Stimulated activated naive CD8-positive, alpha-beta T cell treated with anti-CD3 and anti-CD28 coated beads, Interleukin-15, amount 100 ng/mL, for 72 hours (primary cell): ENCODE data around the gene EPM2A.

Source experiments
- ATAC-seq: fragments of 150-1000 bp; cut with Tn5 transposase; 2 replicates; pipeline ENCODE4 v1.10.0; 2021; ENCODE audit warnings: mild to moderate bottlenecking, moderate library complexity
- DNase-seq, 2 donors: peaks; one replicate each; pipeline ENCODE4 v3.0.0; 2021 to 2022
- H3K27ac Mint-ChIP-seq, 2 donors: one replicate each; pipeline ENCODE4 v1.8.0; 2022; ENCODE audit warnings: mild to moderate bottlenecking in 2 of 2, mixed read lengths in 2 of 2, moderate library complexity in 2 of 2
- H3K27me3 Mint-ChIP-seq: one replicate; pipeline ENCODE4 v1.8.0; 2022; ENCODE audit warnings: mixed read lengths
- H3K4me1 Mint-ChIP-seq: one replicate; pipeline ENCODE4 v1.8.0; 2022; ENCODE audit warnings: mild to moderate bottlenecking, mixed read lengths
- H3K4me3 Mint-ChIP-seq, 2 donors: one replicate each; pipeline ENCODE4 v1.8.0; 2022; ENCODE audit warnings: mild to moderate bottlenecking in 2 of 2, mixed read lengths in 2 of 2, moderate library complexity in 1 of 2
- H3K9me3 Mint-ChIP-seq, 2 donors: one replicate each; pipeline ENCODE4 v1.8.0; 2022; ENCODE audit warnings: mixed read lengths in 2 of 2

The EPM2A gene

DNA sequence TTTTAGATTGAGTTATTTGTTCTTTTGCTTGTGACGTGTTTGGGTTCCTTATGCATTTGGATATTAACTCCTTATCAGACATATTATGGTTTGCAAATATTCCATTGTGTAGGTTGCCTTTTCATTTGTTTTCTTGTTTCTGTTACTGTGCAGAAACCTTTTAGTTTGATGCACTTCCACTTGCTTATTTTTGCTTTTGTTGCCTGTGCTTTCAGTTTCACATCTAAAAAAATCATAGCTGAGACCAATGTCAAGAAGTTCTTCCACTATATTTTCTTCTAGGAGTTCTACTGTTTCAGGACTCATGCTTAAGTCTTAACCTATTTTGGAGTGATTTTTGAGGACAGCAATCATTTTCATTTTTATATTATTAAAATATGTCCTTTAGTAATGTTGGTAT lies 113.5 kb downstream of the EPM2A start:
- no peak overlapping the region for H3K27ac Mint-ChIP-seq
- no peaks in the 10 kb centered on the region for H3K27me3 Mint-ChIP-seq
- H3K9me3 Mint-ChIP-seq, result peaks cover 16 to 24% of the 10 kb centered on the region in 2 donors
- DNase-seq (no peak), ATAC-seq (no peak)
- no peak overlapping the region for H3K4me3 Mint-ChIP-seq
- no peaks in the 10 kb centered on the region for H3K4me1 Mint-ChIP-seq

DNA sequence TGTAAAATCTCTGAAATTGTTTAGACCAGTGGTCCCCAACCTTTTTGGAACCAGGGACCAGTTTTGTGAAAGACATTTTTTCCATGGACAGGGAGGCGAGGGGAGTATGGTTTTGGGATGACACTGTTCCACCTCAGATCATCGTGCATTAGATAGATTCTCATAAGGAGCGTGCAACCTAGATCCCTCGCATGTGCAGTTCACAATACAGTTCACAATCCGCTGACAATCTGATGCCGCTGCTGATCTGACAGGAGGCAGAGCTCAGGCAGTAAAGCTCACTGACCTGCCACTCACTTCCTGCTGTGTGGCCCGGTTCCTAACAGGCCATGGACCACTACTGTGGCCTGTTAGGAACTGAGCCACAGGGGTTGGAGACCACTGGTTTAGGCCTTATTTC lies 115.2 kb downstream of the EPM2A start:
- Mint-ChIP-seq H3K27me3 (no peaks in the 10 kb centered on the region), H3K4me3 (no peak overlapping the region), H3K4me1 (no peaks in the 10 kb centered on the region), H3K9me3 (peaks cover 16 to 37% of the 10 kb centered on the region in 2 donors), H3K27ac (no peak overlapping the region)
- DNase-seq, result no peak
- ATAC-seq, result no peak

DNA sequence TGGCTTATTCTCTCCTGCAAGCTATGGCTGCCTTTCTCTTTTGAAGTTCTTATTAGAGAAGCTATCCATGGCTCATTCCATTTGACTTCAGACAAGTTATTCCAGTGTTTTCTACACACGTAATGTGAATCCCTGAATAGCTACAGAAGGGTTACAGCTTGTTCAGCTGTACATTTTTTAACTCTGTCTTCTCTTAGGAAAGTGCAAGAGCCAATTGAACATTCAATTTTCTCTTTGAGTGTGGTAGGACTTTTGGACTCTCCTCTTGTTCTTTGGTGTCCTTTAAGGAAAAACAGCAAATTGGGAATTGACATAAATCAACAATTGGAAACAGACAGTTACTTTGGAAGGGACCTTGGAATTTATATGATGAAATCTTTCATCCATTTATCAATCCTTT lies 125.8 kb downstream of the EPM2A start:
- H3K27me3 Mint-ChIP-seq, result no peaks in the 10 kb centered on the region
- no peak overlapping the region for H3K4me3 Mint-ChIP-seq
- H3K27ac Mint-ChIP-seq, result no peak overlapping the region
- H3K4me1 Mint-ChIP-seq, result no peaks in the 10 kb centered on the region
- DNase-seq, result no peak
- peaks cover 0 to 4% of the 10 kb centered on the region in 2 donors for H3K9me3 Mint-ChIP-seq
- ATAC-seq, result no peak

DNA sequence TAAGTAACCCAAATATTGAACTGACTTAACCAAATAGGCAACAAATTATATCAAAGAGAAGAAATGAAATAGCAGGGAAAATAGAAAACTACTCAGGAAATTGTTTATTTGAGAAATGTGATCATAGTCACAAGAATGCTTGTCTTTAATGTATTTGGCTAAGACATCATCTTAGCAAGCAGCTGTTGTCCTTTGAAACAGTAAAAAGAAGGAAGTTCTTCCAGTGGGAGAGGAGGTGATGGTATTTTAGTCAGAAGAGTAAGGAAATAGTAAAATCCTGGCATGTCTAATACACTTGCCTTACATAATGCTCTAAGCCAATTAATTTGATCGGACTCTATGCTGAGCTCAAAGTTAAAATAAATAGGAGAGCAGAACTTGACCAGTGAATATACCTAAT lies 126.5 kb downstream of the EPM2A start:
- Mint-ChIP-seq H3K27me3 (no peaks in the 10 kb centered on the region), H3K4me3 (no peak overlapping the region), H3K9me3 (peaks cover 0 to 4% of the 10 kb centered on the region in 2 donors), H3K4me1 (no peaks in the 10 kb centered on the region), H3K27ac (no peak overlapping the region)
- ATAC-seq (no peak), DNase-seq (no peak)

DNA sequence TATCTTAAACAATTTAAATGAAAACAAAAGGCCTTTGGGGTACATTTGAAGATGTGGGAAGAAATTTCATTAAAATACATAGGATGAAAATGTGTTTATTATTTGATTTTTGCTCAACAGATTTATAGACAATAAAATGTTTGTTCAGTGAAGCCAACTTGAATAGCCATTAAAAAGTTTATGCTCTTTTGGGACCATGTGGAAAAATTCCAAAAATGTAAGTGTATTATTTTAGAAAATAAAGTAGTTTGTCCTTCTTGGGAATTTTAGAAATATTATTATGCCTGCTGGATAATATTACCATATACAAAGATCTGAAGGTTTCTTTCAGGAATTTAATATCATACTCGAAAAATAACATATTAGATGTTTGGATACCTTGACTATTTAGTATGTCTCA lies 131.3 kb downstream of the EPM2A start:
- no peaks in the 10 kb centered on the region for H3K4me1 Mint-ChIP-seq
- H3K9me3 Mint-ChIP-seq, result peaks cover 6 to 10% of the 10 kb centered on the region in 2 donors
- H3K27ac Mint-ChIP-seq, result no peak overlapping the region
- H3K27me3 Mint-ChIP-seq, result peaks cover 8% of the 10 kb centered on the region
- H3K4me3 Mint-ChIP-seq, result no peak overlapping the region
- ATAC-seq (no peak), DNase-seq (no peak)

DNA sequence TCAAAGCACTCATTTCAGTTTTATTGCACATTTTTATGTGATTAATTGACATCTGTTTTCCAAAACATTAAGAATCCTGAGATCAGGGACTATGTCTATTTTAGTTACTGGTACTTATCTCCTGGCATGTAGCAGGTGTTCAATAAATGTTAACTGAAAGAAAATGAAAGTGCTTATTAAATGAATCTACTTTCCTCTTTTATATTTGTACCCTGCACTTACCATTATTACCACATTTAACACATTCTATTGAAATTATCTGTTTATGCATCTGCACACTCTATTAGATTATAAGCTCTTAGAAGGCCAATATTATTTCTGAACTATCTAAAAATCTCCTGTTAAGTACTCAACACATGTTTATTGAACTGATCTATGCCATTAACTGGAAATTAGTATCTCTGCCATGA lies 131.9 kb downstream of the EPM2A start:
- H3K9me3 Mint-ChIP-seq, result peaks cover 6 to 10% of the 10 kb centered on the region in 2 donors
- peaks cover 8% of the 10 kb centered on the region for H3K27me3 Mint-ChIP-seq
- DNase-seq, result no peak
- H3K4me1 Mint-ChIP-seq, result no peaks in the 10 kb centered on the region
- H3K4me3 Mint-ChIP-seq, result no peak overlapping the region
- ATAC-seq, result no peak
- no peak overlapping the region for H3K27ac Mint-ChIP-seq

DNA sequence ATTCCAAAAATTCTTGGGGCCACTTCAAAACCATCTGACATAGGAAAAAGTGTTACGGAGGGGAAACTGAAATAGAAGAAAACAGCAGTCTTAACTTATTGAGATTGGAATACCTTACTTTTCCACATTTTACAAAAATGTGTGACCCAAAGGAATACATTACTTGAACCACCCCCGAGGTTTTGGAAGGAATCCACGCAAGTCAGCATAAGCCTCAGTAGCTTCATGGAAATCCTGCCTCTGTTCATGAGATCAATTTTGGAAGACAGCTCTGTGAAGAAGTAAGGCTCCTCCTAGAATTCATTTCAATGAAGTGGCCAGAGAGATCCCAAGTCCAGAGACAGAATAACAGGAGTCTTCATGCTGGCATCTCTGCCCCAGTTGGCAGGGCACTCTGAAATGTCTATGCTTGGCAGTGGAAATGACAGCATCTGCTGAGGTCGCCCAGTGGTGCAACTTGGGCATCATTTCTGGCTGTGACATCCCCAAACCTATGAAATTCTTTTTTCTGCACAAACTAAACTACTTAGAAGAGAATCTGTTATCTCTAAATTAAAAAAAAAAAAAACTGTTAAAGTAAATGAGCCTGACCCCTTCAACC lies 132.5 kb downstream of the EPM2A start:
- peaks cover 6 to 10% of the 10 kb centered on the region in 2 donors for H3K9me3 Mint-ChIP-seq
- H3K4me3 Mint-ChIP-seq, result no peak overlapping the region

DNA sequence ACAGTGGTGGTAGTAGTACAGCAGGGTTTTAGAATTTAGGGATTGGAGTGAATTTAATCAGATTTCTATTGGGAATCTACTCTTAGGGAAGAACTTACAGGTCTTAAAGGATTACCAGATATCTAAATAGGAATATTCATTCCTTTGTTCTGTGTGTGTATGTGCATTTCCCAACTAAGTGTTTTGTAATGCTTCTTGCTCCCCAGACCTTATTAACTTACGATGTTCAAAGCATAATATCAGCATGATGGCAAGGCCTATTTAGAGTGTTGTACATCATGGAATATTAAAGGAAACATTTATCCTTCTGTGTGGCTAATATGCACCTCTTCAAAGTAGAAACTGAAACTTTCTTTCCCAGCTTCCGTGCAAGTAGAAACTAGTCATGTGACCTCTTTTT lies 133.9 kb downstream of the EPM2A start:
- Mint-ChIP-seq H3K27me3 (peaks cover 8% of the 10 kb centered on the region), H3K4me1 (no peaks in the 10 kb centered on the region), H3K27ac (no peak overlapping the region), H3K4me3 (no peak overlapping the region), H3K9me3 (peaks cover 5 to 6% of the 10 kb centered on the region in 2 donors)
- ATAC-seq (no peak), DNase-seq (no peak)

More for the DNA sequence above, 132.5 kb downstream of the EPM2A start:
- H3K27ac Mint-ChIP-seq, result no peak overlapping the region
- no peak for DNase-seq
- H3K27me3 Mint-ChIP-seq, result peaks cover 8% of the 10 kb centered on the region
- H3K4me1 Mint-ChIP-seq, result no peaks in the 10 kb centered on the region
- no peak for ATAC-seq

- DNase-seq, result no peak
- Mint-ChIP-seq H3K4me1 (no peaks in the 10 kb centered on the region), H3K4me3 (no peak overlapping the region), H3K9me3 (peaks cover 5 to 6% of the 10 kb centered on the region in 2 donors), H3K27me3 (peaks cover 8% of the 10 kb centered on the region), H3K27ac (no peak overlapping the region)
- no peak for ATAC-seq
Measured at GRCh38 chr6:145600299-145600698, 135.0 kb downstream of the EPM2A start.

DNA sequence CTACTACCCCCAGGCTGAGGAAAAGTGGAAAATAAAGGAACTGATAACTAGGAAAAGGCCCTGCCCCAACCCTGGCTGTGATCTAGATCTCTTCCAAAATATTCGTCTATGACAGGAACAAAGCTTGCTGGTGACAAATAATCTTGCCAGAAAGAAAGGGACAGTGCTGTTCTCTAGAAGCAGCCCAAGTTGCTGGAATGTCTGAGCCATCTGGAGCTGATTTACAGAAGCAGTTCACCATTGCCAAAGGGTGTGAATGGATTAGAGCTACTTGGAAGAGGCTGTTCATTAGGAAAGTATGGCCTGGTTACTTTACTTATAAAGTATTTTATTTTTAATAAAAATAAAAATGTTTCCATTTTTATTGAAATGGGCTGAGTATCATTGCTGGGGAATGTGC lies 146.3 kb downstream of the EPM2A start:
- Mint-ChIP-seq H3K4me3 (no peak overlapping the region), H3K27ac (no peak overlapping the region), H3K27me3 (no peaks in the 10 kb centered on the region), H3K4me1 (no peaks in the 10 kb centered on the region), H3K9me3 (peaks cover 6 to 17% of the 10 kb centered on the region in 2 donors)
- ATAC-seq, result no peak
- DNase-seq, result no peak

DNA sequence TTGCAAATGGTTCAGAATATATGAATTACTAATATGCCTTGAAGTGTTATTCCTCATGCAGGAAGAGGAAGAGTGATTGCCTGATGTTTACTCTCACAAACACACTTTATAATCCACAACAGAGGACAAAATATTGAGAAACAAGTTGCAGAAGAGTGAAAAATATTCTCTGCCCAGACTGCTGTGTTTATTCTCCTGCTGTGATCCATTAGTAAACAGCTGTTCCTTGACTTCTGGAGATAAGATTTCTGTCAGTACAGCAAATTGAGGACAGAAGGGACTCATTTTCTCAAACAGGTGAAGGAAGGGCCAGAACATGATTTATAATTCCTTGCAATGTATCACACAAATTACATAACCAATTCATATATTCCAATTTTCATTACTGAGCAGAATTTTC lies 148.0 kb downstream of the EPM2A start:
- H3K9me3 Mint-ChIP-seq, result peaks cover 13 to 17% of the 10 kb centered on the region in 2 donors
- no peaks in the 10 kb centered on the region for H3K27me3 Mint-ChIP-seq
- H3K27ac Mint-ChIP-seq, result no peak overlapping the region
- no peak for ATAC-seq
- no peak for DNase-seq
- H3K4me3 Mint-ChIP-seq, result no peak overlapping the region
- no peaks in the 10 kb centered on the region for H3K4me1 Mint-ChIP-seq

- Mint-ChIP-seq H3K4me1 (no peaks in the 10 kb centered on the region), H3K9me3 (peaks cover 11 to 13% of the 10 kb centered on the region in 2 donors), H3K27ac (no peak overlapping the region), H3K27me3 (no peaks in the 10 kb centered on the region), H3K4me3 (no peak overlapping the region)
- ATAC-seq (no peak), DNase-seq (no peak)
Measured at GRCh38 chr6:145583753-145584152, 151.6 kb downstream of the EPM2A start.
